Duodenal mucosa (tissue), 2 donors: ENCODE measurements around the gene TBC1D16.

Source experiments
- H3K27ac ChIP-seq: one replicate; pipeline ENCODE4 v1.7.0; 2013; ENCODE audit warnings: low read depth, low read length
- H3K27me3 ChIP-seq, 2 donors: one replicate each; pipeline ENCODE4 v1.7.0; 2013; ENCODE audit warnings: low read length in 2 of 2, control low read depth in 1 of 2; ENCODE audit not compliant: insufficient read depth in 2 of 2, control insufficient read depth in 1 of 2
- H3K36me3 ChIP-seq, 2 donors: one replicate each; pipeline ENCODE4 v1.7.0; 2013; ENCODE audit warnings: low read length in 2 of 2, control low read depth in 1 of 2; ENCODE audit not compliant: insufficient read depth in 2 of 2, control insufficient read depth in 1 of 2
- H3K4me1 ChIP-seq, 2 donors: one replicate each; pipeline ENCODE4 v1.7.0; 2013; ENCODE audit warnings: low read length in 2 of 2, control low read depth in 1 of 2; ENCODE audit not compliant: insufficient read depth in 2 of 2, control insufficient read depth in 1 of 2
- H3K4me3 ChIP-seq, 2 donors: one replicate each; pipeline ENCODE4 v1.7.0; 2013; ENCODE audit warnings: low read length in 2 of 2, low read depth in 1 of 2
- H3K9ac ChIP-seq, 2 donors: one replicate each; pipeline ENCODE4 v1.7.0; 2013; ENCODE audit warnings: low read length in 2 of 2, low read depth in 1 of 2
- H3K9me3 ChIP-seq, 2 donors: one replicate each; pipeline ENCODE4 v1.7.0; 2013; ENCODE audit warnings: low read length in 2 of 2, control low read depth in 1 of 2; ENCODE audit not compliant: control insufficient read depth in 1 of 2

The TBC1D16 gene

DNA sequence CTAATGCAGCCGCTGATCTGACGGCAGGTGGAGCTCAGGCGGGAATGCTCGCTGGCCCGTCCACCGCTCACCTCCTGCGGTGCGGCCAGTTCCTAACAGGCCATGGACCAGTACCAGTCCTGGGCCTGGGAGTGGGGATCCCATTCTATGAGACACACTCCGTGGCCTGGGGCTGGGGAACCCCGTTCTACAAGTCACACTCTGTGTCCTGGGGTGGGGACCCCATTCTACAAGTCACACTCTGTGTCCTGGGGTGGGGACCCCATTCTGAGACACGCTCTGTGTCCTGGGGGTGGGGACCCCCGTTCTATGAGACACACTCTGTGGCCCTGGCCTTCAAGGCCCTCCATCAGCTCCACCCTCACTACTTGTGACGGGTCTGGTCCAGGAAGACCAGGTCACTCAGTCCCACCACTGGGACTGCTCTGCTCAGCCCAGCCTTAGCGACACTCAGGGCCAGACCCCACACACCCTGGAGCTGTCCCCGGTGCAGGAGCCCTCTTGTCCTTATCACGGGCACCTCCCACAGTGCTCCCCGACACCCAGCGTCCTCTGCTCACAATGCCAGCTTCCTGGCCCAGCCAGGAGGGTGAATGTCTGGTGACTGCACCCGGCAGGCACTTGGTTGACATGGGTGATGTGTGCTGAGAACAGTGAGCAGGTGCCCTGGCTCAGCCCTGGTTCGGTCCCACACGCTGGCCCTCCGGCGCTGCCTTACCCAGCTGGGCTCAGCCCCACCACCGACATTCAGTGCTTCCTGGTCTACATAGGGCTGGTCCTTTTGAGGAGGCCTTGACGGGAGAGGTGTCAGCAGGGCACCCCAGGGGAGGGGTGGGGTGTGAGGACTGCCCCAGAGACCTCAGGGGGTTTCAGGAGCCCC lies 89.1 kb downstream of the TBC1D16 start:
- Histone ChIP-seq H3K4me1 (peaks cover 14 to 19% of the 10 kb centered on the region in 2 donors), H3K36me3 (peaks cover 12 to 49% of the 10 kb centered on the region in 2 donors), H3K27ac (no peak overlapping the region), H3K9ac (no peak overlapping the region), H3K27me3 (no peaks in the 10 kb centered on the region), H3K9me3 (no peaks in the 10 kb centered on the region), H3K4me3 (no peak overlapping the region)

DNA sequence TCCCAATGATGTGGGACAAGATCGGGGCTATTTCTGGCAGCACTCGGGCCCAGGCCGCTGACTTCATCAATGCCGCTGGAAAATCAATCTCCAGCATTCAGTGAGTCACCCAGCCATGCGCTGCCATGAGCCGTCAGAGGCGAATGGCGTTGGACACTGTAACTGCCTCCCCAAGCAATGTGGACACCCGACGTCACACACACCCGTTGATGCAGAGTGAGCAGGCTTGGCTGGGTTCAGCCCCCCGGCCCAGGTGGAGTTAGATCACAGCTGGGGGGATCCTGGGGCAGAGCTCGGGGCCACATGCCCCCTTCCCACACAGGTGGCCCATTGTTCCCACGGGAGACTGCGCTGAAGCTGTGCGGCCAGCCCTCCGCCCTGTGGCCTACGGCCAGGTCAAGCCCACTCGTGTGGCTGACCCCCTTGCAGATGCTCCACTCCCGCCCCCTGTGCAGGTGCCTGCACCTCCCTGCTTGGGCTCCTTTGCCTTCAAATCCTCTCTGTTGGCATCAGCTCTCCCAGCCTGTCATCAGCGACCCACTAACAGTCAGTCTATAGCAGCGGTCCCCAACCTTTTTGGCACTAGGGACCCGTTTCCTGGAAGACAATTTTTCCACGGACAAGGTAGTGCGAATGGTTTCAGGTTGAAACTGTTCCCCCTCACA lies 89.9 kb downstream of the TBC1D16 start:
- H3K4me3 ChIP-seq, result no peak overlapping the region
- H3K4me1 ChIP-seq, result peaks cover 5 to 10% of the 10 kb centered on the region in 2 donors
- no peak overlapping the region for H3K27ac ChIP-seq
- no peak overlapping the region for H3K9ac ChIP-seq
- H3K27me3 ChIP-seq, result no peaks in the 10 kb centered on the region
- H3K36me3 ChIP-seq, result peaks cover 12 to 49% of the 10 kb centered on the region in 2 donors
- no peaks in the 10 kb centered on the region for H3K9me3 ChIP-seq

DNA sequence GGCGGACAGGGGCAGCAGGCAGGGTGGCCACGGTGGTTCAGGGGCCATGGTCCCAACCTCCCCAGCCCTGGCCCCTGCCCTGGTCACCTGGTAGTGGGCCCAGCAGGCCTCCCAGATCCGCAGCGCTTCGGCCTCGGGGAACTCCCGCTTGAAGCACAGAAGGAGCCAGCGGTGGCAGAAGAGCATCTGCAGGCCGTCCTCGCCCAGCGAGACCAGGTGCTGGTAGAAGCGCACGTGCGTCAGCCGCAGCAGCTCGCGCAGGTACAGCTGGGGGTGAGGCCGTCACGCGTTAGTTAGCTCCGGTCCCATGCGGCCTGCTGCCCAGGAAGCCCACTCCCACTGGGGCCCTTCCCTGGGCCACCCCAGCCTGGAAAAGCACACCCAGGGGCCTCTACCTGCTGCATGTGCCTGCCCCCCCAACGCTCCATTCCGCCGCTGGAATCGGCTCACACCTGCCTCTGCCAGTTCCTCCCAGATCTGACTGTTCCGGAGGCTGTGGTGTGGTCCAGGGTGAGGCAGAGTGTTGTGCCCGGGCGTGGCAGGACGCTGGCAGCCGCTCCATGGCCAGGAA lies 90.8 kb downstream of the TBC1D16 start:
- Histone ChIP-seq H3K4me3 (no peak overlapping the region), H3K36me3 (peaks cover 12 to 54% of the 10 kb centered on the region in 2 donors), H3K27me3 (no peaks in the 10 kb centered on the region), H3K4me1 (peaks cover 0 to 2% of the 10 kb centered on the region in 2 donors), H3K27ac (no peak overlapping the region), H3K9me3 (no peaks in the 10 kb centered on the region), H3K9ac (no peak overlapping the region)

DNA sequence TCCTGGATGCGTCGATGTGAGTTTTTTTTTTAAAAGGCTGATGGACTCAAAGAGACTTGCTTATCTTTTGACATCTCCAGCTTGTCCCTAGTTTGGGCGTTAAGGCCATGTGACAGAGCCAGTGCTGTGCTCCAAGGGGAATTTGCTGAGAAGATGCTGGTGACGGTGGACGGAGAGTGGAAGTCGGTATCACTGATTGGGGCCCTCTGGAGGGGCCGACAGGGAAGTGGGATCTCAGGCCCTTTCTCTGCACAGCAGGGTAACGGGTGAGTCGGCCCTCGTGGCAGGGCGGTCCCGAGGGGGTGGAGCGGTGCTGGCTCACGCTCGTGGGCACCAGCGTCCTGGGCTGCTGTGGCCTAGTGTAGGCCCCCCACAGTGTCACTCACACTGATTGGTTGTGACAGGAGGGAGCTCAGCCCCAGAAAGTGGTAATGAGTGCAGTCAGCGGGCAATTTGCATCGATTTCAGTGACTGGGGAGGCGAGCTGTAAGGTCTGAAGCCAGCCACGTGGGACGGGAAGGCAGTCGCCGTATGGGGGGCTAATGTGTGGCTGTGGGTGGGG lies 91.3 kb downstream of the TBC1D16 start:
- Histone ChIP-seq H3K4me3 (no peak overlapping the region), H3K9me3 (no peaks in the 10 kb centered on the region), H3K27ac (no peak overlapping the region), H3K36me3 (peaks cover 12 to 58% of the 10 kb centered on the region in 2 donors), H3K9ac (no peak overlapping the region), H3K4me1 (no peaks in the 10 kb centered on the region), H3K27me3 (no peaks in the 10 kb centered on the region)

DNA sequence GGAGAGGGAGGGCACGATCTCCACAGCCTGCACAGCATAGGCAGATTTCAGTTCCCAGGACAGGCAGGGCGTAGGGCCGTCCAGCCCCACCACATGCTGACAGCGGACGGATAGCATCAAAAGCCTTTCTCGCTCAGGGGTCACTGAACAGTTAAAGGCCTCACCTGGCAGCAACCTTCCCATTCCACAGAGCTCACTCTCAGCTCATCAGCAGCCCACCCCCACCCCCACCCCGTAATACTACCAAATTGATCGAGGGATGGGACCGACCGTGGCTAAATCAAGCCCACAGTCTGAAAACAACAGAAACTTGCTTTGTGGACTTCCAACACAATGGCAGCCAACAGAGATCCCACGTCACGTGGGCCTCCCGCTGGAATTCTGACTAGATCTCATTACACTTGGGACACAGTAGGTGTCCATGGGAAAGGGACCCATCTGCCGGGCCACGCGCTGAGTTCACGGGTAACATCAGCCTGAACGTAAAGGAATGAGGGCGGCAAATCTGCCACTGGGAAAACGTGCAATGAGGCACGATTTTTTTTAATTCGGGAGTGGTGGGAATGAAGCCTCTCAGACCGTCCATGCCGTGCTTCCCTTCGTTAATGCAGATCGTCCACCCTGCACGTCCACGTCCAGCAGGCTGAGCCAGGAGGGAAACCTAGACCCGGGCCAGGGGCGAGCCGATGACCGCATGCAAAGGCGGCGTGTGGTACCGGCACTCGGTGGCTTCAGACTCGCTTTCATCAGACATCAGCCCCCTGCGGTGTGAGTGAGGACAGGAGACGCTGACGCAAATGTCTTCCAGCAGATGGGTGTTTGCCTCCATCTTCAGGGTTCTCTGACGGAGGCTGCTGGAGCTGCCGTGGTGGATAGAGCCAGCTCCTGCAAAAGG lies 92.1 kb downstream of the TBC1D16 start:
- no peaks in the 10 kb centered on the region for H3K9me3 ChIP-seq
- no peak overlapping the region for H3K9ac ChIP-seq
- no peaks in the 10 kb centered on the region for H3K27me3 ChIP-seq
- H3K36me3 ChIP-seq, result peaks cover 12 to 51% of the 10 kb centered on the region in 2 donors
- H3K27ac ChIP-seq, result no peak overlapping the region
- H3K4me3 ChIP-seq, result no peak overlapping the region
- H3K4me1 ChIP-seq, result no peaks in the 10 kb centered on the region

DNA sequence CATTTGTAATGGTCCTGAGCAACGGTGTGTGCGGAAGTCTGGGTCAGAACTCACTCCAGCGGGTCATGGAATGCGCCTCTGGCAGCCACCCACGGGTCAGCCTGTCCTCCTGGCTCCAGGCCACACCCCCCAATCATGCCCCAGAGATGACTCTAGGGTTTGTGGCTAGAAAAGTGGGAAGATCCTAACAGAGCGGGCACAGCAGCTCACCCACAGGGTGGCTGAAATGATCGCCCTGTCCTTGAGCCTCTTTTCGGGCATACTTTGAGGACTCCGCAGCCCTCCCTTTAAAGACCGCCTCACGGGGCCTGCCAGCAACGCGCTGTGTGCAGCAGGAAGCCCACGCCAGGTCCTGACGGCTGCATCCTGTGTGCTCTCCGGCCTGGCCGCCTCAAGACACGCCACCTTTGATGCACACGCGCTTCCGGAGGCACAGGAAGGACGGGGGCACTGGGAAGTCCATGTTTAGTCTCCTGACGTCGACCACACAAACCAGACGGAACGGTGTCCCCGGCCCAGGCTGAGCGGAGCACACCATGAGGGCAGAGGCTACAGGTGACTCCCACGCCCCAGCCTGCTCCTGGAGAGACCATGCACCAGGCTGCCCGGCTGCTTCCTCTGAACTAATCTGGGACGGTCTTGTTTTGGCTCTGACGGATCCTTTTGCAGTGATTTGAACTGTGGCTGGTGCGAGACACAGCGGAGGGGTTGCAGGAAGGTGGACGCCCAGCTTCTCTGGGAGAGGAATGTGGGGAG lies 92.9 kb downstream of the TBC1D16 start:
- H3K4me3 ChIP-seq, result no peak overlapping the region

DNA sequence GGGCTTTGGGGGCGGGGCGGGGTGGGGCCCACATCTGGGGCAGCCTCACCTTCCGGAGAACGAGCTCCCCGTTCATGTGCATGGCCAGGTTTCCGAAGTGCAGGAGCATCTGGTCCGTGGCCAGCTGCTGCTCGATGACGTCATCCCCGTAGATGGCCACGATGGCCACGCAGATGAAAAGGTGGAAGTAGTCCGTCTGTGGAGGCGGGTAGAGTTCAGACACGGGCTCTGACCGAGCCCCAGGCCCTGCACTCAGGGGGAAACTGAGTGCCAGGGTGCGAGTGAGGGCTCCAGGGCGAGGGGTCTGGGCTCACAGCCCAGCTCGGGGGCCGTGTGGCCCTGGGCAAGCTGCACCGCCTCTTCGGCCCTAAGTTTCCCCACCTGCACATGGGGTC lies 93.7 kb downstream of the TBC1D16 start:
- Histone ChIP-seq H3K27me3 (no peaks in the 10 kb centered on the region), H3K4me1 (no peaks in the 10 kb centered on the region), H3K4me3 (no peak overlapping the region), H3K36me3 (peaks cover 10 to 38% of the 10 kb centered on the region in 2 donors), H3K9ac (no peak overlapping the region), H3K27ac (no peak overlapping the region), H3K9me3 (no peaks in the 10 kb centered on the region)

More for the DNA sequence above, 92.9 kb downstream of the TBC1D16 start:
- Histone ChIP-seq H3K4me1 (no peaks in the 10 kb centered on the region), H3K27ac (peak overlapping the region; percentile 10), H3K36me3 (peaks cover 12 to 45% of the 10 kb centered on the region in 2 donors), H3K27me3 (no peaks in the 10 kb centered on the region), H3K9ac (no peak overlapping the region), H3K9me3 (no peaks in the 10 kb centered on the region)

DNA sequence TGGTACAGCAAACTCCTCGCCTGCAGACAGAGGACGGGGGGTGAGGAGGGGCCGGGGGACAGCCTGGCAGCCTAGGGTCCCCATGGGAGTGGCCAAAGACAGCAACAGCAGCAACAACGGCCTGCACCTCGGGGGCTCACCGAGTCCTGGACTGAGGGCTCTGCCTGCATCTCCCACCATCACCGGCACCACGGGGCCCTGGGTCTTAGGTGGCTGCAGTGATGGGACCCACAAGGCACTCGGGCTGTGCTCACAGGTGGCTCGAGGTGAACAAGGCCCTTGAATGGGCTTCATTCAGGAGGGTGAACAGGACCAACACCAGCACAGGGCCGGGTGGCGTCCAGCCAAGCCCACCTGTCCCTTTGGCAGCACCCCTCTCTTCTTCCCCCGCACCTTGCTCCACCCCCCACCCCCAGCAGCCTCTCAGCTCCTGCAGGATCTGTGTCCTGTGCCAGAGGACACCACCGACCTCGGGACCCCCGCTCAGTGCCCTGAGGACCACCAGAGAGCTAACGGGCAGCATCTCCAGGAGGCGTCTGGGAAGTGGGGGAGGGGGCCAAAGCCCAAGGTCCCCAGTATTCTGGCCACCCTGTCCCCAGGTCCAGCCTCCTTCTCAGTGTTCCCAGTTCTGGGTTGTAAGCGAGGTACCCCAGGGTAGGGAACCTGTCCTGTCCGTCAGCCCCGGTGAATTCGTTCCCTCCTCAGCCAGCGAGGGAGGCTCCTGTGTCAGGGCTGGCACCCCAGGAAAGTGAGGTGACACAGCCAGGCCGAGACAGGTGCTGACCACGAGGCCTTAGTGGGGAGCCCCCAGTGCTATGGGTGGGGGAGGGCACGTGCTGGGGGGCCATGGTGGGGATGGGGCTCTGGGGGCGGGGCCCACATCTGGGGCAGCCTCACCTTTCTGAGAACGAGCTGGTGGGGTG lies 94.3 kb downstream of the TBC1D16 start:
- Histone ChIP-seq H3K9me3 (no peaks in the 10 kb centered on the region), H3K27ac (no peak overlapping the region), H3K9ac (no peak overlapping the region), H3K4me1 (no peaks in the 10 kb centered on the region), H3K4me3 (no peak overlapping the region), H3K36me3 (peaks cover 7 to 31% of the 10 kb centered on the region in 2 donors), H3K27me3 (no peaks in the 10 kb centered on the region)
